OCI-LY7 (cell line): ENCODE data around the gene FYB2. TPM values are rescaled to one million over a fixed set of nuclear protein-coding genes. Genes with fewer than 3 reads are reported as not detected.

Experiments used
- BruUV-seq: library from RNA; stranded (reverse); fragments of 400-500 nt; replicated peaks from 2 replicates; lab custom pipeline; 2021; lab: Mats Ljungman, UMichigan
- CTCF ChIA-PET: fragments of 300-600 bp; sonication (Branson Sonifier 250); formaldehyde crosslinking; loops from one replicate; lab custom pipeline; 2022; ENCODE audit warnings: antibody characterized with exemption; ENCODE audit not compliant: unreplicated experiment; lab: Charles Lee
- POLR2A ChIA-PET: fragments of 300-600 bp; sonication (Branson Sonifier 250); formaldehyde crosslinking; loops from one replicate; lab custom pipeline; 2022; ENCODE audit warnings: antibody characterized with exemption; lab: Charles Lee
- DNase-seq: peaks from one replicate; pipeline ENCODE4 v3.0.0-alpha.2; 2015; ENCODE audit warnings: low spot score
- H2AFZ ChIP-seq: fragments of 200-600 bp; sonication (generic), shearing (Covaris generic); 2 replicates; pipeline ENCODE4 v1.6.1; 2014; ENCODE audit warnings: mild to moderate bottlenecking, antibody characterized with exemption, low read length, moderate library complexity
- H3K27ac ChIP-seq: fragments of 200-600 bp; sonication (generic); 2 replicates; pipeline ENCODE4 v1.5.1; 2014; ENCODE audit warnings: mixed run types, low read depth, mild to moderate bottlenecking, moderate library complexity, low read length, inconsistent platforms; ENCODE audit not compliant: poor library complexity, severe bottlenecking
- H3K36me3 ChIP-seq: fragments of 200-600 bp; sonication (generic); 2 replicates; pipeline ENCODE4 v1.6.1; 2014; ENCODE audit warnings: mild to moderate bottlenecking, antibody characterized with exemption, low read length, moderate library complexity, mixed read lengths; ENCODE audit not compliant: insufficient read depth
- H3K4me1 ChIP-seq: fragments of 200-600 bp; sonication (generic); 2 replicates; pipeline ENCODE4 v1.5.1; 2014; ENCODE audit warnings: mild to moderate bottlenecking, low read length; ENCODE audit not compliant: insufficient read depth, poor library complexity, severe bottlenecking
- H3K4me2 ChIP-seq: fragments of 200-600 bp; sonication (generic); 2 replicates; pipeline ENCODE4 v1.6.1; 2014; ENCODE audit warnings: mild to moderate bottlenecking, low read length
- H3K4me3 ChIP-seq: fragments of 200-600 bp; sonication (generic); 2 replicates; pipeline ENCODE4 v1.5.1; 2014; ENCODE audit warnings: mild to moderate bottlenecking, low read depth, low read length; ENCODE audit not compliant: poor library complexity, severe bottlenecking
- H3K79me2 ChIP-seq: fragments of 200-600 bp; sonication (generic); 2 replicates; pipeline ENCODE4 v1.6.1; 2016; ENCODE audit warnings: low read depth, mild to moderate bottlenecking, low read length, moderate library complexity, mixed read lengths; ENCODE audit not compliant: insufficient read depth
- H3K9me2 ChIP-seq: fragments of 200-600 bp; sonication (generic); 2 replicates; pipeline ENCODE4 v1.6.1; 2016; ENCODE audit warnings: mild to moderate bottlenecking, low read length, mixed read lengths; ENCODE audit not compliant: insufficient read depth
- H3K9me3 ChIP-seq: fragments of 200-600 bp; sonication (generic); 2 replicates; pipeline ENCODE4 v1.6.1; 2014; ENCODE audit warnings: mild to moderate bottlenecking, mixed run types, low read length, mixed read lengths
- H4K20me1 ChIP-seq: fragments of 200-600 bp; sonication (generic); 2 replicates; pipeline ENCODE4 v1.6.1; 2014; ENCODE audit warnings: mild to moderate bottlenecking, antibody characterized with exemption, low read length, moderate library complexity, mixed read lengths; ENCODE audit not compliant: insufficient read depth
- CTCF ChIP-seq: fragments of 200-600 bp; sonication (generic); conservative IDR thresholded peaks from 2 replicates; pipeline ENCODE4 v1.5.1; 2014; ENCODE audit warnings: mild to moderate bottlenecking, antibody characterized with exemption, low read length, moderate library complexity, mixed read lengths
- EZH2phosphoT487 ChIP-seq: fragments of 200-600 bp; sonication (generic); IDR thresholded peaks from 2 replicates; pipeline ENCODE4 v1.6.1; 2018; ENCODE audit warnings: low read depth, borderline replicate concordance, mild to moderate bottlenecking, mixed run types, antibody characterized with exemption, low read length, moderate library complexity, mixed read lengths
- intact Hi-C: fragments of 100-400 bp; cut with micrococcal nuclease; formaldehyde crosslinking; loops from one replicate; pipeline ENCODE4 v1.10.0; 2022; ENCODE audit not compliant: unreplicated experiment
- total RNA-seq, 2 experiments: library from RNA; depleted of rRNA in 1 of 2; stranded (reverse); fragments of >200 nt in 1 of 2; shearing (Covaris generic) in 1 of 2; gene quantifications; 2 replicates each; pipeline ENCODE4 v1.2.3, GENCODE V29; 2014 to 2022

Gene FYB2
- total RNA-seq, 2 experiments from 2014 or later, result not detected

GRCh38 chr1:56859287-56859686 lies 40.1 kb upstream of the FYB2 start:
- CTCF ChIA-PET, result no interaction called here
- H2AFZ ChIP-seq, result no peak overlapping the region
- H3K36me3 ChIP-seq, result no peaks in the 10 kb centered on the region
- no peaks in the 10 kb centered on the region for H3K9me3 ChIP-seq
- no peak overlapping the region for H3K4me3 ChIP-seq
- H3K4me1 ChIP-seq, result no peaks in the 10 kb centered on the region
- H3K9me2 ChIP-seq, result no peaks in the 10 kb centered on the region
- no peak for TF ChIP-seq CTCF
- TF ChIP-seq EZH2phosphoT487, result no peak
- H3K4me2 ChIP-seq, result no peak overlapping the region
- POLR2A ChIA-PET, result no interaction called here
- H3K79me2 ChIP-seq, result no peaks in the 10 kb centered on the region
- no peak overlapping the region for H3K27ac ChIP-seq
- no TSS peak for BruUV-seq
- H4K20me1 ChIP-seq, result no peaks in the 10 kb centered on the region
- intact Hi-C loops, result no loop called here
- DNase-seq, result no peak

- Histone ChIP-seq H3K4me1 (no peaks in the 10 kb centered on the region), H2AFZ (no peak overlapping the region), H4K20me1 (no peaks in the 10 kb centered on the region), H3K9me3 (no peaks in the 10 kb centered on the region), H3K4me2 (no peak overlapping the region), H3K79me2 (no peaks in the 10 kb centered on the region), H3K9me2 (no peaks in the 10 kb centered on the region), H3K36me3 (no peaks in the 10 kb centered on the region), H3K27ac (no peak overlapping the region), H3K4me3 (no peak overlapping the region)
- no peak for TF ChIP-seq CTCF
- DNase-seq, result no peak
- intact Hi-C loops, result no loop called here
- POLR2A ChIA-PET, result no interaction called here
- no TSS peak for BruUV-seq
- CTCF ChIA-PET, result no interaction called here
Measured at GRCh38 chr1:56856186-56856585, 37.0 kb upstream of the FYB2 start.

GRCh38 chr1:56855190-56855589 lies 36.0 kb upstream of the FYB2 start:
- no peak for DNase-seq
- TF ChIP-seq EZH2phosphoT487 (no peak), CTCF (no peak)
- ChIA-PET CTCF (no interaction called here), POLR2A (no interaction called here)
- no peaks in the 10 kb centered on the region for H3K79me2 ChIP-seq
- H3K4me2 ChIP-seq, result no peak overlapping the region
- intact Hi-C loops, result no loop called here
- H3K36me3 ChIP-seq, result no peaks in the 10 kb centered on the region
- H3K4me3 ChIP-seq, result no peak overlapping the region
- H3K4me1 ChIP-seq, result no peaks in the 10 kb centered on the region
- H3K27ac ChIP-seq, result no peak overlapping the region
- H4K20me1 ChIP-seq, result no peaks in the 10 kb centered on the region
- no peaks in the 10 kb centered on the region for H3K9me2 ChIP-seq
- BruUV-seq, result no TSS peak
- H2AFZ ChIP-seq, result no peak overlapping the region
- no peaks in the 10 kb centered on the region for H3K9me3 ChIP-seq
